ENCODE measurements around the gene PGAP6. TPM values are rescaled to one million over a fixed set of nuclear protein-coding genes. Genes with fewer than 3 reads are reported as not detected.

Gene PGAP6
- total RNA-seq, 2 donors from 2014 or later = 38.7 to 55.4 TPM

GRCh38 chr16:321532-321931, 60.2 kb downstream of the PGAP6 start:
- ATAC-seq (ENCODE audit: insufficient number of reproducible peaks, low FRiP score, low read depth) = no peak
- H3K36me3 ChIP-seq = peaks cover 12% of the 10 kb centered on the region
- TF ChIP-seq CTCF (IDR thresholded peaks at IDR 0.05) = no peak
- H3K27ac ChIP-seq = no peak overlapping the region
- DNase-seq (ENCODE audit: low spot score) = no peak
- no peaks in the 10 kb centered on the region for H3K9me3 ChIP-seq
- H3K4me1 ChIP-seq (ENCODE audit: control insufficient read depth in 1 of 2, low read depth in 2 of 2) = no peaks in the 10 kb centered on the region
- no peaks in the 10 kb centered on the region for H3K27me3 ChIP-seq (replicated peaks; ENCODE audit: insufficient read depth)
- H3K4me3 ChIP-seq = no peak overlapping the region

Other genes starting within 250 kb of the PGAP6 start
- gene NPRL3, start 243.3 kb downstream of the PGAP6 start, total RNA-seq = 10 to 100 TPM; 22.0 to 35.7 TPM
- not detected for gene HBZ, start 229.3 kb downstream of the PGAP6 start, total RNA-seq
- gene HBM, start 216.0 kb downstream of the PGAP6 start, total RNA-seq = not detected
- 100 to 1,000 TPM in 1 of 2 donors, 10 to 100 TPM in 1; 47.9 to 433 TPM for gene HBA2, start 209.1 kb downstream of the PGAP6 start, total RNA-seq
- gene HBA1, start 205.3 kb downstream of the PGAP6 start, total RNA-seq = 100 to 1,000 TPM in 1 of 2 donors, not detected in 1; 174 TPM
- not detected for gene HBQ1, start 201.5 kb downstream of the PGAP6 start, total RNA-seq
- 100 to 1,000 TPM; 101 to 171 TPM for gene LUC7L, start 152.5 kb downstream of the PGAP6 start, total RNA-seq
- gene FAM234A, start 147.2 kb downstream of the PGAP6 start, total RNA-seq = 100 to 1,000 TPM in 1 of 2 donors, 10 to 100 TPM in 1; 51.7 to 141 TPM
- gene RGS11, start 106.0 kb downstream of the PGAP6 start, total RNA-seq = 10 to 100 TPM; 16.8 to 19.4 TPM
- not detected for gene ARHGDIG, start 101.4 kb downstream of the PGAP6 start, total RNA-seq
- 1 to 10 TPM in 1 of 2 donors, under 1 TPM in 1; 0.81 to 3.2 TPM for gene PDIA2, start 98.8 kb downstream of the PGAP6 start, total RNA-seq
- 10 to 100 TPM; 20.0 to 27.2 TPM for gene AXIN1, start 29.3 kb downstream of the PGAP6 start, total RNA-seq
- 10 to 100 TPM; 33.2 to 59.2 TPM for gene MRPL28, start 11.4 kb downstream of the PGAP6 start, total RNA-seq
- 10 to 100 TPM; 68.7 to 91.2 TPM for gene NME4, start 15.2 kb upstream of the PGAP6 start, total RNA-seq
- 10 to 100 TPM; 24.1 to 25.6 TPM for gene DECR2, start 19.9 kb upstream of the PGAP6 start, total RNA-seq
- gene RAB11FIP3, start 43.7 kb upstream of the PGAP6 start, total RNA-seq = 10 to 100 TPM; 70.1 to 71.1 TPM
- gene CAPN15, start 145.7 kb upstream of the PGAP6 start, total RNA-seq = 10 to 100 TPM; 46.2 to 96.6 TPM
- under 1 TPM in 1 of 2 donors, not detected in 1; 0.42 TPM for gene PRR35, start 178.4 kb upstream of the PGAP6 start, total RNA-seq
- 1 to 10 TPM; 2.0 to 3.2 TPM for gene NHLRC4, start 185.0 kb upstream of the PGAP6 start, total RNA-seq
- 10 to 100 TPM; 54.2 to 80.1 TPM for gene PIGQ, start 188.0 kb upstream of the PGAP6 start, total RNA-seq
- 10 to 100 TPM; 19.0 to 25.9 TPM for gene RAB40C, start 208.1 kb upstream of the PGAP6 start, total RNA-seq
- gene WFIKKN1, start 249.0 kb upstream of the PGAP6 start, total RNA-seq = 1 to 10 TPM in 1 of 2 donors, under 1 TPM in 1; 0.92 to 1.2 TPM

Measured in thoracic aorta (tissue), 2 donors.